Naive thymus-derived CD4-positive, alpha-beta T cell (primary cell): ENCODE results near the gene KIAA0232. TPM values are rescaled to one million over a fixed set of nuclear protein-coding genes. Genes with fewer than 3 reads are reported as not detected.
"Not testable (repeated sequence)": the region's sequence is repeated elsewhere in the genome, so short reads cannot be mapped to it uniquely, and the experiment has no call there.

Experiments
- ATAC-seq: fragments of 150-1000 bp; cut with Tn5 transposase; 2 replicates; pipeline ENCODE4 v1.10.0; 2021; ENCODE audit warnings: mild to moderate bottlenecking, moderate library complexity
- CTCF ChIA-PET: fragments of 350-600 bp; sonication (Branson Sonifier 250); formaldehyde crosslinking; loops from one replicate; lab custom pipeline; 2021; ENCODE audit warnings: antibody characterized with exemption; lab: Charles Lee
- POLR2A ChIA-PET: fragments of 350-600 bp; sonication (Branson Sonifier 250); formaldehyde crosslinking; loops from one replicate; lab custom pipeline; 2021; ENCODE audit warnings: antibody characterized with exemption, inconsistent platforms; lab: Charles Lee
- DNase-seq, 9 donors: peaks; one replicate each; pipeline versions ENCODE4 v3.0.0 to v3.0.0-alpha.2; 2020 to 2022; ENCODE audit warnings: mixed read lengths in 1 of 9
- H3K27ac ChIP-seq: one replicate; pipeline ENCODE4 v1.7.0; 2013; ENCODE audit warnings: mild to moderate bottlenecking, low read depth, low read length, moderate library complexity
- H3K27me3 ChIP-seq, 2 donors: one replicate each; pipeline ENCODE4 v1.7.0; 2013; ENCODE audit warnings: low read length in 2 of 2, mild to moderate bottlenecking in 2 of 2, moderate library complexity in 2 of 2; ENCODE audit not compliant: control insufficient read depth in 2 of 2, insufficient read depth in 2 of 2
- H3K36me3 ChIP-seq, 3 experiments: 1 replicate in 2 of 3; 2 replicates in 1 of 3; pipeline ENCODE4 v1.7.0; 2013; ENCODE audit warnings: low read length in 3 of 3, mild to moderate bottlenecking in 3 of 3, moderate library complexity in 1 of 3; ENCODE audit not compliant: insufficient read depth in 3 of 3, control insufficient read depth in 2 of 3
- H3K4me1 ChIP-seq, 2 donors: one replicate each; pipeline ENCODE4 v1.7.0; 2013; ENCODE audit warnings: low read length in 2 of 2, mild to moderate bottlenecking in 2 of 2, moderate library complexity in 1 of 2; ENCODE audit not compliant: control insufficient read depth in 2 of 2, insufficient read depth in 2 of 2
- H3K4me3 ChIP-seq: 2 replicates; pipeline ENCODE4 v1.7.0; 2013; ENCODE audit warnings: mild to moderate bottlenecking, low read length
- H3K9me3 ChIP-seq, 3 experiments: 1 replicate in 2 of 3; 2 replicates in 1 of 3; pipeline ENCODE4 v1.7.0; 2013; ENCODE audit warnings: low read length in 3 of 3; ENCODE audit not compliant: control insufficient read depth in 2 of 3
- H3K27ac Mint-ChIP-seq, 9 donors: one replicate each; pipeline ENCODE4 v1.8.0; 2020 to 2022; ENCODE audit warnings: mixed read lengths in 9 of 9, mild to moderate bottlenecking in 8 of 9, moderate library complexity in 5 of 9, inconsistent platforms in 2 of 9
- H3K27me3 Mint-ChIP-seq, 5 donors: one replicate each; pipeline ENCODE4 v1.8.0; 2021 to 2022; ENCODE audit warnings: mixed read lengths in 5 of 5, mild to moderate bottlenecking in 1 of 5
- H3K36me3 Mint-ChIP-seq, 5 donors: one replicate each; pipeline ENCODE4 v1.8.0; 2020 to 2022; ENCODE audit warnings: mixed read lengths in 5 of 5, mild to moderate bottlenecking in 3 of 5, inconsistent platforms in 1 of 5
- H3K4me1 Mint-ChIP-seq, 7 donors: one replicate each; pipeline ENCODE4 v1.8.0; 2020 to 2022; ENCODE audit warnings: mixed read lengths in 7 of 7, mild to moderate bottlenecking in 3 of 7, inconsistent platforms in 1 of 7
- H3K4me3 Mint-ChIP-seq, 10 donors: one replicate each; pipeline ENCODE4 v1.8.0; 2020 to 2022; ENCODE audit warnings: mild to moderate bottlenecking in 10 of 10, mixed read lengths in 10 of 10, moderate library complexity in 6 of 10, inconsistent platforms in 2 of 10
- H3K9me3 Mint-ChIP-seq, 11 donors: one replicate each; pipeline ENCODE4 v1.8.0; 2020 to 2022; ENCODE audit warnings: mixed read lengths in 11 of 11, mild to moderate bottlenecking in 4 of 11, inconsistent platforms in 1 of 11, moderate library complexity in 1 of 11
- intact Hi-C, 2 donors: fragments of 100-400 bp; cut with micrococcal nuclease; formaldehyde crosslinking; loops; one replicate each; pipeline ENCODE4 v1.15.1; 2023
- polyA plus RNA-seq, 2 donors: library from polyadenylated mRNA; unstranded; fragments of 300-500 nt; fragmentation: Illumina TruSeq; gene quantifications; one replicate each; pipeline ENCODE4 v1.2.3, GENCODE V29; 2021
- total RNA-seq, 6 experiments: library from RNA in 5 of 6; stranded (reverse) in 5 of 6; gene quantifications; 1 replicate in 5 of 6; 2 replicates in 1 of 6; pipeline ENCODE4 v1.2.3 and lab custom pipeline; 2021 to 2026

KIAA0232 gene
- total and polyA plus RNA-seq, 7 experiments from 2014 or later = 12.0 to 24.2 (median 17.2) TPM

GRCh38 chr4:6785572-6785925, 3.0 kb downstream of the KIAA0232 start:
- no peaks in the 10 kb centered on the region for H3K9me3 ChIP-seq
- no peak overlapping the region for H3K27ac ChIP-seq
- H3K27ac Mint-ChIP-seq = peak overlapping the region in 4 of 9 donors; percentile 7 to 65 (median 42)
- no peaks in the 10 kb centered on the region for H3K27me3 ChIP-seq
- H3K4me3 ChIP-seq = no peak overlapping the region
- H3K4me3 Mint-ChIP-seq = peak overlapping the region in 8 of 10 donors; percentile 4 to 66 (median 22)
- ATAC-seq (no peak), DNase-seq (no peak)
- H3K9me3 Mint-ChIP-seq = no peaks in the 10 kb centered on the region
- peaks cover 40 to 68% (median 58%) of the 10 kb centered on the region in 7 donors for H3K4me1 Mint-ChIP-seq
- ChIA-PET POLR2A (interaction anchor here (0.7 to 1.0 kb wide), 3 partner anchors 16 to 115 kb away, joined by 3 to 4 read pairs (median 4); no protein-coding TSS in a partner anchor), CTCF (interaction anchor here (2.9 kb wide), 1 partner anchor 88 kb away, joined by 15 read pairs; no protein-coding TSS in a partner anchor)
- no peaks in the 10 kb centered on the region for H3K27me3 Mint-ChIP-seq
- intact Hi-C loops = loop anchor here in 1 of 2 donors (10.0 kb wide), 1 partner anchor 211 kb away; the partner anchor contains the start of gene MAN2B2
- H3K36me3 Mint-ChIP-seq = peaks cover 0 to 16% (median 11%) of the 10 kb centered on the region in 5 donors
- H3K4me1 ChIP-seq = peaks cover 17 to 24% of the 10 kb centered on the region in 2 donors
- H3K36me3 ChIP-seq = peaks cover 0 to 4% (median 0%) of the 10 kb centered on the region in 3 experiments

GRCh38 chr4:6788123-6788522, 5.6 kb downstream of the KIAA0232 start:
- peaks cover 17 to 26% of the 10 kb centered on the region in 2 donors for H3K4me1 ChIP-seq
- intact Hi-C loops = loop anchor here in 1 of 2 donors (10.0 kb wide), 1 partner anchor 213 kb away; the partner anchor contains the start of gene MAN2B2
- no peak overlapping the region for H3K27ac ChIP-seq
- H3K27ac Mint-ChIP-seq = peak overlapping the region in 1 of 9 donors; percentile 50
- no peaks in the 10 kb centered on the region for H3K27me3 Mint-ChIP-seq
- peaks cover 0 to 5% (median 0%) of the 10 kb centered on the region in 11 donors for H3K9me3 Mint-ChIP-seq
- H3K36me3 ChIP-seq = peaks cover 0 to 7% (median 0%) of the 10 kb centered on the region in 3 experiments
- H3K4me3 ChIP-seq = no peak overlapping the region
- peak overlapping the region in 1 of 10 donors; percentile 12 for H3K4me3 Mint-ChIP-seq
- ChIA-PET CTCF (no interaction called here), POLR2A (no interaction called here)
- peaks cover 7 to 27% (median 21%) of the 10 kb centered on the region in 5 donors for H3K36me3 Mint-ChIP-seq
- no peaks in the 10 kb centered on the region for H3K9me3 ChIP-seq
- H3K4me1 Mint-ChIP-seq = peaks cover 51 to 76% (median 64%) of the 10 kb centered on the region in 7 donors
- no peak for DNase-seq
- H3K27me3 ChIP-seq = no peaks in the 10 kb centered on the region
- no peak for ATAC-seq

GRCh38 chr4:6791245-6791644, 8.7 kb downstream of the KIAA0232 start:
- peak overlapping the region in 7 of 10 donors; percentile 7 to 63 (median 36) for H3K4me3 Mint-ChIP-seq

GRCh38 chr4:6791796-6792195, 9.3 kb downstream of the KIAA0232 start:
- Mint-ChIP-seq H3K4me1 (peaks cover 51 to 82% (median 68%) of the 10 kb centered on the region in 7 donors), H3K4me3 (peak overlapping the region in 7 of 10 donors; percentile 32 to 63 (median 46)), H3K36me3 (peaks cover 12 to 39% (median 28%) of the 10 kb centered on the region in 5 donors)
- DNase-seq, H3K27me3 Mint-ChIP-seq, CTCF ChIA-PET, ATAC-seq, H3K27ac Mint-ChIP-seq, H3K9me3 ChIP-seq, H3K27ac ChIP-seq, H3K36me3 ChIP-seq, H3K4me3 ChIP-seq, intact Hi-C loops, H3K27me3 ChIP-seq, H3K9me3 Mint-ChIP-seq: not testable (repeated sequence)
- POLR2A ChIA-PET = interaction anchor here (1.0 kb wide), 1 partner anchor 10 kb away, joined by 3 read pairs; no protein-coding TSS in a partner anchor
- peaks cover 0 to 15% of the 10 kb centered on the region in 2 donors for H3K4me1 ChIP-seq

More at GRCh38 chr4:6791245-6791644, 8.7 kb downstream of the KIAA0232 start:
- H3K9me3 ChIP-seq, H3K36me3 ChIP-seq, H3K4me3 ChIP-seq, intact Hi-C loops, H3K27me3 Mint-ChIP-seq, H3K9me3 Mint-ChIP-seq, H3K27ac ChIP-seq, H3K27me3 ChIP-seq, H3K27ac Mint-ChIP-seq, ATAC-seq, CTCF ChIA-PET, DNase-seq: not testable (repeated sequence)
- H3K4me1 ChIP-seq = peaks cover 0 to 15% of the 10 kb centered on the region in 2 donors
- H3K4me1 Mint-ChIP-seq = peaks cover 49 to 77% (median 64%) of the 10 kb centered on the region in 7 donors
- POLR2A ChIA-PET = interaction anchor here (0.6 kb wide), 1 partner anchor 10 kb away, joined by 3 read pairs; no protein-coding TSS in a partner anchor
- peaks cover 12 to 36% (median 26%) of the 10 kb centered on the region in 5 donors for H3K36me3 Mint-ChIP-seq

GRCh38 chr4:6794189-6794588, 11.7 kb downstream of the KIAA0232 start:
- CTCF ChIA-PET = interaction anchor here (0.7 to 1.2 kb wide), 2 partner anchors 79 to 292 kb away, joined by 3 to 5 read pairs; no protein-coding TSS in a partner anchor
- no peak for DNase-seq
- ATAC-seq = no peak

GRCh38 chr4:6795821-6796220, 13.3 kb downstream of the KIAA0232 start:
- intact Hi-C loops = no loop called here
- ATAC-seq = no peak
- peaks cover 0 to 5% (median 0%) of the 10 kb centered on the region in 3 experiments for H3K36me3 ChIP-seq
- no peaks in the 10 kb centered on the region for H3K27me3 Mint-ChIP-seq
- H3K27ac Mint-ChIP-seq = peak overlapping the region in 1 of 9 donors; percentile 8
- no peaks in the 10 kb centered on the region for H3K27me3 ChIP-seq
- peaks cover 0 to 5% (median 0%) of the 10 kb centered on the region in 11 donors for H3K9me3 Mint-ChIP-seq
- H3K4me3 Mint-ChIP-seq = no peak overlapping the region
- no peak for DNase-seq
- peaks cover 0 to 10% of the 10 kb centered on the region in 2 donors for H3K4me1 ChIP-seq
- no peak overlapping the region for H3K27ac ChIP-seq
- ChIA-PET POLR2A (interaction anchor here (0.6 kb wide), 1 partner anchor 27 kb away, joined by 4 read pairs; no protein-coding TSS in a partner anchor), CTCF (interaction anchor here (0.7 to 1.5 kb wide), 2 partner anchors 22 to 76 kb away, joined by 5 to 7 read pairs; no protein-coding TSS in a partner anchor)
- peaks cover 49 to 79% (median 61%) of the 10 kb centered on the region in 7 donors for H3K4me1 Mint-ChIP-seq
- H3K4me3 ChIP-seq = no peak overlapping the region
- peaks cover 15 to 35% (median 26%) of the 10 kb centered on the region in 5 donors for H3K36me3 Mint-ChIP-seq
- H3K9me3 ChIP-seq = no peaks in the 10 kb centered on the region

More at GRCh38 chr4:6794189-6794588, 11.7 kb downstream of the KIAA0232 start:
- H3K9me3 ChIP-seq = no peaks in the 10 kb centered on the region
- Mint-ChIP-seq H3K27me3 (no peaks in the 10 kb centered on the region), H3K27ac (peak overlapping the region in 3 of 9 donors; percentile 2 to 4 (median 4)), H3K4me1 (peaks cover 50 to 84% (median 66%) of the 10 kb centered on the region in 7 donors), H3K9me3 (peaks cover 0 to 5% (median 0%) of the 10 kb centered on the region in 11 donors), H3K4me3 (peak overlapping the region in 2 of 10 donors; percentile 42 to 61), H3K36me3 (peaks cover 14 to 33% (median 24%) of the 10 kb centered on the region in 5 donors)
- H3K27ac ChIP-seq = no peak overlapping the region
- intact Hi-C loops = no loop called here
- H3K4me1 ChIP-seq = peaks cover 0 to 10% of the 10 kb centered on the region in 2 donors
- POLR2A ChIA-PET = no interaction called here
- H3K36me3 ChIP-seq = peaks cover 0 to 5% (median 0%) of the 10 kb centered on the region in 3 experiments
- H3K27me3 ChIP-seq = no peaks in the 10 kb centered on the region
- no peak overlapping the region for H3K4me3 ChIP-seq
